ENCODE data around the gene NKAIN2. TPM values are rescaled to one million over a fixed set of nuclear protein-coding genes. Genes with fewer than 3 reads are reported as not detected.
"Not testable (repeated sequence)": the region's sequence is repeated elsewhere in the genome, so short reads cannot be mapped to it uniquely, and the experiment has no call there.

Gene NKAIN2
- total RNA-seq, 1 experiment from 2014 or later = 1.1 TPM

- DNase-seq = no peak
- Histone ChIP-seq H3K36me3 (replicated peaks; ENCODE audit: control insufficient read depth, insufficient read depth, low read length) (no peaks in the 10 kb centered on the region), H3K4me3 (ENCODE audit: insufficient read depth, low read depth, low read length) (no peak overlapping the region), H3K27me3 (ENCODE audit: control insufficient read depth, insufficient read depth, low read length) (no peaks in the 10 kb centered on the region)
Observed at GRCh38 chr6:124436803-124437202, 633.1 kb downstream of the NKAIN2 start.

GRCh38 chr6:124438546-124439065 is 634.9 kb downstream of the NKAIN2 start:
- Histone ChIP-seq H3K4me3 (ENCODE audit: insufficient read depth, low read depth, low read length) (no peak overlapping the region), H3K27me3 (ENCODE audit: control insufficient read depth, insufficient read depth, low read length) (no peaks in the 10 kb centered on the region), H3K36me3 (replicated peaks; ENCODE audit: control insufficient read depth, insufficient read depth, low read length) (no peaks in the 10 kb centered on the region)
- DNase-seq = no peak

- DNase-seq = no peak
- Histone ChIP-seq H3K36me3 (replicated peaks; ENCODE audit: control insufficient read depth, insufficient read depth, low read length) (no peaks in the 10 kb centered on the region), H3K4me3 (ENCODE audit: insufficient read depth, low read depth, low read length) (no peak overlapping the region), H3K27me3 (ENCODE audit: control insufficient read depth, insufficient read depth, low read length) (no peaks in the 10 kb centered on the region)
Observed at GRCh38 chr6:124441450-124441849, 637.8 kb downstream of the NKAIN2 start.

GRCh38 chr6:124443541-124443940 is 639.9 kb downstream of the NKAIN2 start:
- no peak for DNase-seq
- no peaks in the 10 kb centered on the region for H3K27me3 ChIP-seq (ENCODE audit: control insufficient read depth, insufficient read depth, low read length)
- H3K36me3 ChIP-seq (replicated peaks; ENCODE audit: control insufficient read depth, insufficient read depth, low read length) = no peaks in the 10 kb centered on the region
- no peak overlapping the region for H3K4me3 ChIP-seq (ENCODE audit: insufficient read depth, low read depth, low read length)

GRCh38 chr6:124445581-124445980 is 641.9 kb downstream of the NKAIN2 start:
- H3K27me3 ChIP-seq (ENCODE audit: control insufficient read depth, insufficient read depth, low read length) = no peaks in the 10 kb centered on the region
- no peak overlapping the region for H3K4me3 ChIP-seq (ENCODE audit: insufficient read depth, low read depth, low read length)
- no peak for DNase-seq
- no peaks in the 10 kb centered on the region for H3K36me3 ChIP-seq (replicated peaks; ENCODE audit: control insufficient read depth, insufficient read depth, low read length)

- Histone ChIP-seq H3K27me3 (ENCODE audit: control insufficient read depth, insufficient read depth, low read length) (no peaks in the 10 kb centered on the region), H3K4me3 (ENCODE audit: insufficient read depth, low read depth, low read length) (no peak overlapping the region), H3K36me3 (replicated peaks; ENCODE audit: control insufficient read depth, insufficient read depth, low read length) (no peaks in the 10 kb centered on the region)
- no peak for DNase-seq
Observed at GRCh38 chr6:124446961-124447360, 643.3 kb downstream of the NKAIN2 start.

- no peak for DNase-seq
- Histone ChIP-seq H3K4me3 (ENCODE audit: insufficient read depth, low read depth, low read length) (no peak overlapping the region), H3K36me3 (replicated peaks; ENCODE audit: control insufficient read depth, insufficient read depth, low read length) (no peaks in the 10 kb centered on the region), H3K27me3 (ENCODE audit: control insufficient read depth, insufficient read depth, low read length) (no peaks in the 10 kb centered on the region)
Observed at GRCh38 chr6:124459268-124459667, 655.6 kb downstream of the NKAIN2 start.

- no peak for DNase-seq
- H3K27me3 ChIP-seq (ENCODE audit: control insufficient read depth, insufficient read depth, low read length) = no peaks in the 10 kb centered on the region
Observed at GRCh38 chr6:124462750-124463149, 659.1 kb downstream of the NKAIN2 start.

GRCh38 chr6:124463271-124463670 is 659.6 kb downstream of the NKAIN2 start:
- Histone ChIP-seq H3K4me3 (ENCODE audit: insufficient read depth, low read depth, low read length) (no peak overlapping the region), H3K36me3 (replicated peaks; ENCODE audit: control insufficient read depth, insufficient read depth, low read length) (no peaks in the 10 kb centered on the region), H3K27me3 (ENCODE audit: control insufficient read depth, insufficient read depth, low read length) (no peaks in the 10 kb centered on the region)
- DNase-seq = no peak

More at GRCh38 chr6:124462750-124463149, 659.1 kb downstream of the NKAIN2 start:
- no peaks in the 10 kb centered on the region for H3K36me3 ChIP-seq (replicated peaks; ENCODE audit: control insufficient read depth, insufficient read depth, low read length)
- no peak overlapping the region for H3K4me3 ChIP-seq (ENCODE audit: insufficient read depth, low read depth, low read length)

GRCh38 chr6:124464600-124464999 is 660.9 kb downstream of the NKAIN2 start:
- not testable (repeated sequence) for DNase-seq; H3K36me3 ChIP-seq (replicated peaks; ENCODE audit: control insufficient read depth, insufficient read depth, low read length); H3K27me3 ChIP-seq (ENCODE audit: control insufficient read depth, insufficient read depth, low read length); H3K4me3 ChIP-seq (ENCODE audit: insufficient read depth, low read depth, low read length)

GRCh38 chr6:124466949-124467348 is 663.3 kb downstream of the NKAIN2 start:
- Histone ChIP-seq H3K36me3 (replicated peaks; ENCODE audit: control insufficient read depth, insufficient read depth, low read length) (no peaks in the 10 kb centered on the region), H3K27me3 (ENCODE audit: control insufficient read depth, insufficient read depth, low read length) (no peaks in the 10 kb centered on the region), H3K4me3 (ENCODE audit: insufficient read depth, low read depth, low read length) (no peak overlapping the region)
- DNase-seq = no peak

- H3K27me3 ChIP-seq (ENCODE audit: control insufficient read depth, insufficient read depth, low read length) = no peaks in the 10 kb centered on the region
- no peak for DNase-seq
- no peak overlapping the region for H3K4me3 ChIP-seq (ENCODE audit: insufficient read depth, low read depth, low read length)
- no peaks in the 10 kb centered on the region for H3K36me3 ChIP-seq (replicated peaks; ENCODE audit: control insufficient read depth, insufficient read depth, low read length)
Observed at GRCh38 chr6:124467366-124467765, 663.7 kb downstream of the NKAIN2 start.

- no peaks in the 10 kb centered on the region for H3K36me3 ChIP-seq (replicated peaks; ENCODE audit: control insufficient read depth, insufficient read depth, low read length)
- H3K27me3 ChIP-seq (ENCODE audit: control insufficient read depth, insufficient read depth, low read length) = no peaks in the 10 kb centered on the region
- no peak overlapping the region for H3K4me3 ChIP-seq (ENCODE audit: insufficient read depth, low read depth, low read length)
- no peak for DNase-seq
Observed at GRCh38 chr6:124470803-124471202, 667.1 kb downstream of the NKAIN2 start.

GRCh38 chr6:124475176-124475575 is 671.5 kb downstream of the NKAIN2 start:
- H3K4me3 ChIP-seq (ENCODE audit: insufficient read depth, low read depth, low read length) = no peak overlapping the region

GRCh38 chr6:124478906-124479305 is 675.2 kb downstream of the NKAIN2 start:
- Histone ChIP-seq H3K27me3 (ENCODE audit: control insufficient read depth, insufficient read depth, low read length) (no peaks in the 10 kb centered on the region), H3K36me3 (replicated peaks; ENCODE audit: control insufficient read depth, insufficient read depth, low read length) (no peaks in the 10 kb centered on the region), H3K4me3 (ENCODE audit: insufficient read depth, low read depth, low read length) (no peak overlapping the region)
- no peak for DNase-seq

More at GRCh38 chr6:124475176-124475575, 671.5 kb downstream of the NKAIN2 start:
- Histone ChIP-seq H3K27me3 (ENCODE audit: control insufficient read depth, insufficient read depth, low read length) (no peaks in the 10 kb centered on the region), H3K36me3 (replicated peaks; ENCODE audit: control insufficient read depth, insufficient read depth, low read length) (no peaks in the 10 kb centered on the region)
- DNase-seq = no peak

- Histone ChIP-seq H3K36me3 (replicated peaks; ENCODE audit: control insufficient read depth, insufficient read depth, low read length) (no peaks in the 10 kb centered on the region), H3K27me3 (ENCODE audit: control insufficient read depth, insufficient read depth, low read length) (no peaks in the 10 kb centered on the region), H3K4me3 (ENCODE audit: insufficient read depth, low read depth, low read length) (no peak overlapping the region)
- DNase-seq = no peak
Observed at GRCh38 chr6:124479991-124480430, 676.3 kb downstream of the NKAIN2 start.

All from H7 (cell line).